LNCaP clone FGC (cell line): Measurements from ENCODE around the gene SLC1A2.
A peak's percentile ranks its signal among the peaks of the same experiment; 100 is the strongest.

Experiments
- DNase-seq: peaks from one replicate; pipeline ENCODE4 v3.0.0-alpha.2; 2011; ENCODE audit warnings: low read depth
- H3K4me3 ChIP-seq: 2 replicates; pipeline ENCODE4 v1.5.1; 2011; ENCODE audit warnings: mild to moderate bottlenecking, low read depth, low read length, control low read depth
- CTCF ChIP-seq: IDR thresholded peaks from 2 replicates; pipeline ENCODE4 v1.5.1; 2012; ENCODE audit warnings: mild to moderate bottlenecking; ENCODE audit not compliant: control insufficient read depth, insufficient read depth; ENCODE audit errors: extremely low read depth

Gene SLC1A2

GRCh38 chr11:35389897-35390465, 29.4 kb downstream of the SLC1A2 start:
- no peak overlapping the region for H3K4me3 ChIP-seq
- TF ChIP-seq CTCF = no peak
- DNase-seq = peak; percentile 79

DNA sequence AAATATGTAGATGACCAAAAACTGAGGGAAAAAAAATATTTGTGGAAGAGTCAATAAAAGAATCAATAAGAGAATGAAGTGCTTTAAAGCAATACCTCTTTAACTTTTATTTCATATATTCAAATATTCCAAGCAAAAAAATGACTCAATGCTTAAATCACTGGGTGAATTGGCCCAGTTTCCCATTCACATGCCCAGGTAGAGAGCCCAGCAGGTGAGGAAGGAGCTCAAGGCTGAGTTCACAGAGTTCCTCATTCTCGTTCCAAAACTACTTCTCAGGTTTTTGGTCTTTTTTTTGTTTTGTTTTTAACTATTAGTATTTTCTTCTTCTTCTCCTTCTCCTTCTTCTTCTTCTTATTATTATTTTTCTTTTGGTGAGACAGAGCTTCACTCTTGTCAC, 30.2 kb downstream of the SLC1A2 start:
- TF ChIP-seq CTCF = no peak
- no peak overlapping the region for H3K4me3 ChIP-seq
- DNase-seq = no peak

GRCh38 chr11:35388061-35388460, 31.3 kb downstream of the SLC1A2 start:
- H3K4me3 ChIP-seq = no peak overlapping the region
- no peak for TF ChIP-seq CTCF
- no peak for DNase-seq

DNA sequence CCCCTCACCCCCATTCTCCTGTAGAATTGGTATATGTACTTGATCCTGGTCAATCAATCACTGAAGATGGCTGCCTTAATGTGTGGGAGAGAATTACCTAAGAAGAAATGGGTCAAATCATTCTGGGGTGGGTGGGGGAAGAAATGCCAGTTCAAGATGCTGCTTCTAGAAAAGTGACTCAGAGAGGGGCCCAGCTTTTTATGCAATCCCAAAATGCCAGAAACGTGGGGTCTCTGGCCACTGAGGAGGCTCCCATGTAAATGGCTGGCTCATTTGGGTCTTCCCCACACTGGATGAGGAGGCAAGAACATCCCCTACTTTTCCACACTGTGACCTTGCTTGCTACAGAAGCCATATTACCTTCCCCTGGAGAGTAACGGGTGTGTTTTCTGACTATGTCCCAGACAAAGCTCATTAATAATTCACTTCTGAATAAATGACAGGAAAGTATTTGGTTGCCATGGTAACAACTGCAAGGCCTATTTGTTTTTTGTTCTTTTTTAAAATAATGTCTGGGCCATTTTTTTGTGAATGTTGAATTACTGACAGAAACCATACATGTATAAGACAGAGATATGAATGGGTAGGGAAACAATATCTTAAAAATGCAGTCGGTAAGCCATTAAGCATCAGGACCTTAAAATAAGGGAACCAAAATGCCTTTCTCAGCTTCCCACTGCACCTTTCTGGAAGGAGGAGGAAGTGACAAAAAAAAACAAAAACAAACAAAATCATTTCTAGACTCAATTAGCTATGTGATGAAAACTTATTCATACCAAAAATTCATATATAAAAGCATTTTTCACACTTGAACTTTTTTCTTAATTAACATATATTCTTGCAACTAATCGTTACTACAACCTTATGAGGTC, 32.0 kb downstream of the SLC1A2 start:
- no peak overlapping the region for H3K4me3 ChIP-seq
- TF ChIP-seq CTCF = peak; percentile 56
- DNase-seq = no peak

DNA sequence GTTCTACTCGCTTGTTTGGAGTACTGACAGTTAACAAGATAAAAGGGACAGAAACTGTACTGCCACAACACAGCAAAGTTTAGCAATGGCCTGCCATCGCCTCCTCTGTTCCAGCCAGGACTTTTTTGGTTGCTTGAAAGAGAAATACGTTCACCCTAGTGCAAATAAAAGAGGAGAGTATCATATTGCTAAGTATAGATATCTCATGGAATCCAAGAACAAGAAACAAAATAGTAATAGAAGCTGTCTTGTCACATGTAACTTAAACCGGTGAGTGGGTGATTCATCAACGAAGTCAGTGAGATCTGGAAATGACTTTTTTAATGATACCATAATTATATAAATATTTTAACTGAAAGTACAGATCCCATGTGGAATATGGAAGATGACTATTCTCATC, 35.4 kb downstream of the SLC1A2 start:
- no peak for TF ChIP-seq CTCF
- DNase-seq = no peak
- no peak overlapping the region for H3K4me3 ChIP-seq

- H3K4me3 ChIP-seq = no peak overlapping the region
- no peak for DNase-seq
- no peak for TF ChIP-seq CTCF
These were observed 37.5 kb downstream of the SLC1A2 start for GRCh38 chr11:35381709-35382322.
